ENCODE data around the gene BCAR1. TPM values are rescaled to one million over a fixed set of nuclear protein-coding genes. Genes with fewer than 3 reads are reported as not detected.
A peak's percentile ranks its signal among the peaks of the same experiment; 100 is the strongest.
"Not testable (repeated sequence)": the region's sequence is repeated elsewhere in the genome, so short reads cannot be mapped to it uniquely, and the experiment has no call there.

BCAR1 gene
- total RNA-seq (2014; rRNA removed; shearing (Covaris generic)), result 9.9 and 10.3 TPM in 2 replicates
- polyA plus RNA-seq (2014; cell fraction: nucleus; rRNA removed), result 13.3 and 17.1 TPM in 2 replicates

GRCh38 chr16:75251280-75252048, at the start of gene BCAR1:
BCAR1 (minus strand) TSS chr16:75251624; CDS start chr16:75251482, 142 bp downstream.
- DNase-seq (ENCODE audit: extremely low read depth, low read depth), result peak; percentile 64

- no peak for DNase-seq (ENCODE audit: extremely low read depth, low read depth)
Measured at GRCh38 chr16:75298267-75298666, 46.8 kb upstream of the BCAR1 start.

- DNase-seq (ENCODE audit: extremely low read depth, low read depth), result no peak
Measured at GRCh38 chr16:75296606-75297005, 45.2 kb upstream of the BCAR1 start.

GRCh38 chr16:75294773-75295459, 43.5 kb upstream of the BCAR1 start:
- no peak for DNase-seq (ENCODE audit: extremely low read depth, low read depth)

GRCh38 chr16:75293772-75294171, 42.3 kb upstream of the BCAR1 start:
- DNase-seq (ENCODE audit: extremely low read depth, low read depth), result no peak

- DNase-seq (ENCODE audit: extremely low read depth, low read depth), result no peak
Measured at GRCh38 chr16:75293173-75293572, 41.7 kb upstream of the BCAR1 start.

- DNase-seq (ENCODE audit: extremely low read depth, low read depth), result no peak
Measured at GRCh38 chr16:75292691-75293090, 41.3 kb upstream of the BCAR1 start.

GRCh38 chr16:75289189-75289588, 37.8 kb upstream of the BCAR1 start:
- no peak for DNase-seq (ENCODE audit: extremely low read depth, low read depth)

- no peak for DNase-seq (ENCODE audit: extremely low read depth, low read depth)
Measured at GRCh38 chr16:75288596-75289120, 37.2 kb upstream of the BCAR1 start.

- DNase-seq (ENCODE audit: extremely low read depth, low read depth), result no peak
Measured at GRCh38 chr16:75288181-75288580, 36.8 kb upstream of the BCAR1 start.

GRCh38 chr16:75287708-75288107, 36.3 kb upstream of the BCAR1 start:
- DNase-seq (ENCODE audit: extremely low read depth, low read depth), result no peak

GRCh38 chr16:75286389-75286788, 35.0 kb upstream of the BCAR1 start:
- no peak for DNase-seq (ENCODE audit: extremely low read depth, low read depth)

- no peak for DNase-seq (ENCODE audit: extremely low read depth, low read depth)
Measured at GRCh38 chr16:75282466-75283281, 31.2 kb upstream of the BCAR1 start.

- DNase-seq (ENCODE audit: extremely low read depth, low read depth), result no peak
Measured at GRCh38 chr16:75281826-75282225, 30.4 kb upstream of the BCAR1 start.

GRCh38 chr16:75281009-75281408, 29.6 kb upstream of the BCAR1 start:
- not testable (repeated sequence) for DNase-seq (ENCODE audit: extremely low read depth, low read depth)

- DNase-seq (ENCODE audit: extremely low read depth, low read depth), result no peak
Measured at GRCh38 chr16:75280331-75280804, 28.9 kb upstream of the BCAR1 start.

- no peak for DNase-seq (ENCODE audit: extremely low read depth, low read depth)
Measured at GRCh38 chr16:75279305-75279704, 27.9 kb upstream of the BCAR1 start.

- DNase-seq (ENCODE audit: extremely low read depth, low read depth), result no peak
Measured at GRCh38 chr16:75273054-75273925, 21.9 kb upstream of the BCAR1 start.

GRCh38 chr16:75272629-75273028, 21.2 kb upstream of the BCAR1 start:
- DNase-seq (ENCODE audit: extremely low read depth, low read depth), result not testable (repeated sequence)

GRCh38 chr16:75272097-75272551, 20.7 kb upstream of the BCAR1 start:
- DNase-seq (ENCODE audit: extremely low read depth, low read depth), result no peak

Measured in NCI-H460 (cell line).